Measurements from ENCODE around the gene GABBR2.

Gene GABBR2

GRCh38 chr9:98339987-98340800 is 368.5 kb downstream of the GABBR2 start:
- no peaks in the 10 kb centered on the region for H3K4me1 ChIP-seq (ENCODE audit: insufficient read depth, poor library complexity, severe bottlenecking)
- H3K9me3 ChIP-seq (ENCODE audit: severe bottlenecking) = no peaks in the 10 kb centered on the region
- DNase-seq (ENCODE audit: low spot score) (no peak), ATAC-seq (ENCODE audit: low read depth) (no peak)
- TF ChIP-seq CTCF (IDR thresholded peaks at IDR 0.05; ENCODE audit: poor library complexity, severe bottlenecking) = no peak
- H3K4me3 ChIP-seq (ENCODE audit: severe bottlenecking) = no peak overlapping the region
- H3K27me3 ChIP-seq (ENCODE audit: insufficient read depth, poor library complexity, severe bottlenecking) = no peaks in the 10 kb centered on the region
- H3K36me3 ChIP-seq (ENCODE audit: low read depth) = no peaks in the 10 kb centered on the region
- H3K27ac ChIP-seq (ENCODE audit: poor library complexity, severe bottlenecking) = no peak overlapping the region

GRCh38 chr9:98335661-98336060 is 373.1 kb downstream of the GABBR2 start:
- ATAC-seq (ENCODE audit: low read depth) (no peak), DNase-seq (ENCODE audit: low spot score) (no peak)
- Histone ChIP-seq H3K36me3 (ENCODE audit: low read depth) (no peaks in the 10 kb centered on the region), H3K4me1 (ENCODE audit: insufficient read depth, poor library complexity, severe bottlenecking) (peaks cover 6% of the 10 kb centered on the region), H3K4me3 (ENCODE audit: severe bottlenecking) (no peak overlapping the region), H3K27ac (ENCODE audit: poor library complexity, severe bottlenecking) (no peak overlapping the region), H3K9me3 (ENCODE audit: severe bottlenecking) (no peaks in the 10 kb centered on the region), H3K27me3 (ENCODE audit: insufficient read depth, poor library complexity, severe bottlenecking) (no peaks in the 10 kb centered on the region)
- TF ChIP-seq CTCF (IDR thresholded peaks at IDR 0.05; ENCODE audit: poor library complexity, severe bottlenecking) = no peak

- DNase-seq (ENCODE audit: low spot score) (no peak), ATAC-seq (ENCODE audit: low read depth) (no peak)
- H3K9me3 ChIP-seq (ENCODE audit: severe bottlenecking) = no peaks in the 10 kb centered on the region
- H3K4me1 ChIP-seq (ENCODE audit: insufficient read depth, poor library complexity, severe bottlenecking) = peaks cover 6% of the 10 kb centered on the region
- H3K4me3 ChIP-seq (ENCODE audit: severe bottlenecking) = no peak overlapping the region
- H3K27me3 ChIP-seq (ENCODE audit: insufficient read depth, poor library complexity, severe bottlenecking) = no peaks in the 10 kb centered on the region
- H3K36me3 ChIP-seq (ENCODE audit: low read depth) = no peaks in the 10 kb centered on the region
- H3K27ac ChIP-seq (ENCODE audit: poor library complexity, severe bottlenecking) = no peak overlapping the region
- no peak for TF ChIP-seq CTCF (IDR thresholded peaks at IDR 0.05; ENCODE audit: poor library complexity, severe bottlenecking)
Observed at GRCh38 chr9:98334796-98335195, 373.9 kb downstream of the GABBR2 start.

GRCh38 chr9:98333703-98334582 is 374.8 kb downstream of the GABBR2 start:
- H3K4me3 ChIP-seq (ENCODE audit: severe bottlenecking) = no peak overlapping the region
- H3K9me3 ChIP-seq (ENCODE audit: severe bottlenecking) = no peaks in the 10 kb centered on the region
- peak; percentile 90 for ATAC-seq (ENCODE audit: low read depth)
- H3K36me3 ChIP-seq (ENCODE audit: low read depth) = no peaks in the 10 kb centered on the region
- no peak for DNase-seq (ENCODE audit: low spot score)
- H3K4me1 ChIP-seq (ENCODE audit: insufficient read depth, poor library complexity, severe bottlenecking) = peaks cover 11% of the 10 kb centered on the region
- H3K27ac ChIP-seq (ENCODE audit: poor library complexity, severe bottlenecking) = peak overlapping the region; percentile 52
- TF ChIP-seq CTCF (IDR thresholded peaks at IDR 0.05; ENCODE audit: poor library complexity, severe bottlenecking) = no peak
- H3K27me3 ChIP-seq (ENCODE audit: insufficient read depth, poor library complexity, severe bottlenecking) = no peaks in the 10 kb centered on the region
